Stimulated activated CD4-positive, alpha-beta T cell treated with anti-CD3 and anti-CD28 coated beads, TNF-alpha, amount 100 ng/mL, for 48 hours (primary cell): ENCODE measurements around the gene NCKAP1.

Experiments used
- DNase-seq, 3 donors: peaks; one replicate each; pipeline ENCODE4 v3.0.0-alpha.2; 2020; ENCODE audit warnings: low read depth in 3 of 3

NCKAP1 gene

DNA sequence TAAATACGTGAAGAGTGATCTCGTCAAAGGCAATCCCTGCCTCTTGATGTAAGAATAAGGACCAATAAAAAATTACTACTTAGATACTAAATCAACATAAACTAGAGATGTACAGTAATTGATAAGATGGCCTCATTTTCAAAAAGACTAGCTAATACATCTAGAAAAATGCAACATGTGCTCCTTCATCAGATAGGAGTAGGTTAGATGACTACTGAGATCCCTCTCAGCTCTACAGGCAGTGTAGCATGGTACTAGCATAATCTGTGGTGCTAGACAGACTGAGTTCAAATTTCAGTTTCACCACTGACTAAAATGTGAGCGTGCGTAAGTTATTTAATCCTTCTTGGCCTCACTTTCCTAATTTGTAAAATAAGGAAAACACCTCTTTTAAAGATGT is 89.2 kb downstream of the NCKAP1 start:
- DNase-seq = no peak

DNA sequence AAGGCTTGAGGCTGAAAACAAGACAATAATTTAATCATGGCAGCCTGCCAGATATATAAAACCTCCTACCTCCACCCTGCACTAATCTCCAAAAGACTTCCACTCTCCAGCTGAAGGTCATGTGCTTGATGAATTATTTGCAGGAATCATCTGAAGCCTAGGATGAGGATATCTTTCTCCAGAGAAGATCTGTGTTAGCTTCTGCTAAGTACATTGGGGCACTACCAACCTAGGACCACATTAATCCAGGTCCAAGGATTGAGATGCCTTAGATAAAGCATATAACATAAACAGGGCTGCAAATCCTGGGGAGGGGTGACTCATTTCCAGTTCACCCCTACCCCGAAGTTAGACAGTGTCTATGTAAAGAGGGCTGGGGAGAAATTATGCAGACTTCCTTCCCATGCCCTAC is 91.3 kb downstream of the NCKAP1 start:
- DNase-seq = no peak

DNA sequence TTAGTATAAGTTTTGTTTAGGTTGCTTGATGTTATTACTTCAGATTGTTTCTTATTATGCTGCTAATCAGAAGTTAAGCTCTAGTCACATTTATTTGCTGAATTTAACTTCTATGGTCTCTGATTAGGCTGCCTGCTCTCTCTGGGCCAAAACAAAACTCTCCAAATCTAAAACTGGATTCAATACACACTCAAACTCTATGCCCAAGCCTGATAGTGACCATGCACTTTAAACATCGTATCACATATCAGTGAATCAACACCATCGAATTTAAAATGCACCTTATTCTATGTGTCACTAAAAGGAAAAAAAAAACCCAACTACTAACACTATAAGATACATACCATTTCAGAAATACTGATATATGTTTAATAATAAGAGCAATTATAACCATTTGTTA is 94.9 kb downstream of the NCKAP1 start:
- no peak for DNase-seq

DNA sequence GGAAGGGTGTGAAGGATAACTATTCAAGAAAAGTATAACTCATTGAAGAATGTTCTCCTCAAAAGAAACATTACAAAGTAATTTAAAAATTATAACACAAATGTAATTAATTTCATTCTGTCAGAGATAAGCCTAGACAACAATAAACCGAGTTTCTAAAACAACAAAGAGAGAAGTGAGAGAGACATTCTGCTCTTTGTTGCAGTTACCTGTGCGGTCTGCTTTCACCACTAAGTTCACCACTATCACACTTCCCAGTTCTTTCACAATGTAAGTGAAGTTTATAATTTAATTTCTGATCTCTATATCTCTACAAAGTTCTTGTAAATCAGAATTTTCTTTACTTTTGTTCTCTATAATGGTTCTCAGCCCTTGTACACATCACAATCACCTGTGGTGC is 95.5 kb downstream of the NCKAP1 start:
- DNase-seq = no peak

DNA sequence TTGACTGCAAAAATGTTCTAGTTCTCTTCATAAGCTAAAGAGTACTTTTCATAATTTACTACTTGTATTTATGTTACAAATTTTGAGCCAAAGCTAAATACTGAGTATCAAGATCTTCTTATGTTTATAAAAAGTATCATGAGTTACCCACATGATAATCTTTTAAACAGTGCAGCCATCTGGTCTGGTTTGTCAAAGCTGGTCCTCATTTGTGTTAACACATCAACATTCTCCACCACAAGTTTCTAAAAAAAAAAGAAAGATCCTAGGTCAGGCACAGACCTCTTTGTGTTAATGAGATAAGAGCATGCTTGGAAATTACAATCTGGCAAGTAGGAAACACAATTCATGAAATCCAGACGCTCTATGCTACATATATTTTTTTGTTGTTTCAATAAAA is 96.3 kb downstream of the NCKAP1 start:
- no peak for DNase-seq

DNA sequence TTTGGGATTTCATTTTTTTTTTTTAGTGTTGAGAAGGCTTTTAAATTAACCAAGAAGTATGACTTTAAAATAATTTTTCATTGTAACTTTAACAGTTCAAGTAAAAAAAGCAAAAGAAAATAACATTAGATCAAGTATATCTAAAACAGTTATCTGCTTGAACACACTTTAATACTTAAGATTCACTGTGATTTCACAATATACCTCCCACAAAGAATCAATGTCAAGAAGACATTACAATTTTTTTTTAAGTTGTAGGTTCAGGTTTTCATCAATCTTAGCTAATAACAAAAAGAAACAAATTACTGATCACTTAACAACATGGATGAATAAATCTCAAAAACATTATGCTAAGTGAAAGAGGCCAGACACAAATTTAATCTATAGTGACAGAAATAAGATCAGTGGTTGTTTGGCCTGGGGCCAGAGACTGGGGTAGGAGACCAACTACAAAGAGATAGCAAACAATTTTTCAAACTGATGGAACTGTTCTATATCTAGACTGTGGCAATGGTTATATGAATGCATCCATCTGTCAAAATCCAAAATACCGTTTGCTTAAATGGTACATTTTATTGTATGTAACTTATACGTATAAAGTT is 97.0 kb downstream of the NCKAP1 start:
- no peak for DNase-seq

DNA sequence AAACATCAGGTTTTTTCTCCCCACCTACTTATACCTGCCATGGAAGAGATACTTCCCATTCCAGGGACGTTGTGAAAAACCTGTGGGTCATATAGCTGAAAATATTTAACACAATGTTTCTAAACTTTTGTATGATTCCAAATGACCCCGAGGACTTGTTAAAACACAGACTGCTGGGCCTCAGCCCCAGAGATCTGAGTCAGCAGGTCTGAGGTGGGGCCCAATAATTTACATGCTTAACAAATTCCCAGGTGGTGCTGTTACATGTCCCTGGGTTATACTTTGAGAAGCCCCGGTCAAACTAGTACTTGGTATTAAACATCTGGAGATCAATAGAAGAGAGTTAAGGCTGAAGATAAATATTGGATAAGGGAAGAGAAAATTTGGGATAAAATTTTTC is 100.4 kb downstream of the NCKAP1 start:
- no peak for DNase-seq

DNA sequence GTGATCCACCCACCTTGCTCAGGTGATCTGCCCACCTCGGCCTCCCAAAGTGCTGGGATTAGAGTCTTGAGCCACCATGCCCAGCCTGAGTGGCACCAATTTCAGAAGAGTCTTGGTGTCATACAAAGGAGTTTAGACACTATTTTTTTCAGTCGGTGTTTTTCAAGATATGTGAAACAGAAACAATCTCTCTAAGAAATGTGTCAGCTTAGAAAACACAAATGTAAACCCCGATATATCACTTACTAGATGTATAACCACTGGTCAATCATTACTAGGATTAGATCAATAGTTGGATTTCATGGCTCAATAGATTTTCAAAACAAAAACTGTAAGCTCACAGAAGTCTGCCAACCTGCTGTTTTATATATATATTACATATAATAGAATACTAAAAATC is 104.6 kb downstream of the NCKAP1 start:
- no peak for DNase-seq

DNA sequence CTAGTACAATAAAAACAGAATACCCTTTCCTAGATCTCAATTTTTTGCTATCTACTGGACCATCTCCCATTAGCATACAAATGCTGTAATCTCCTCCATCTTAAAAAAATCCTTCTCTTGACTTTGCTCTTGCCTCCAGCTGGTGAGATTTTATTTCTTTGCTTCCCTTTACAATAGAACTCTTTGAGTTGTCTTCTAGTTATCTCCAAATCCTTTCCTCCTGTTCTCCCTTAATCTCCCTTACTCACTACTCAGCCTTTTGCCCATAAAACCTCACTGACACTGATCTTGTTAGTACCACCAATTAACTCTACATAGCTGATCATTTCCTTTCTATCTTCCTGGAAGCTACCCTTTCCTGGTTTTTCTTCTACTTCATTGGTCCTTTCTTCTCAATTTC is 108.3 kb downstream of the NCKAP1 start:
- DNase-seq = no peak

DNA sequence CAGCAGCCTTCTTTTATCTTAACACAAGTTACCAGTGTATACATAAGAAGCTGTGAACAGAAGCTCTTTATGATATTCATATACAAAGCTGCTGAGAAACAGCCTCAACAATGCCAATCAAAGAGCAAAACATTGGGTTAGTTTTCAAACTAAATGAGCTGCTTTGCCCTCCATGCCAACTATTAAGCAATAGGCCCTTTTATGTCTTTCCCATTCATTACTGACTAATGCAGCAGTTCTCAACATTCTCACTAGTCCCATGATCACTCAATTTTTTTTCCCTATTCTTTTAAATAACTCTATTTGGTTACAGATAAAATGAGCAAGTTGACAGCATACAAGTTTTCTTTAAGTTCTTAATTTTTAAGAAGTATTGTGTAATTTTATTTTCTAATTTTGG is 114.0 kb downstream of the NCKAP1 start:
- no peak for DNase-seq

DNA sequence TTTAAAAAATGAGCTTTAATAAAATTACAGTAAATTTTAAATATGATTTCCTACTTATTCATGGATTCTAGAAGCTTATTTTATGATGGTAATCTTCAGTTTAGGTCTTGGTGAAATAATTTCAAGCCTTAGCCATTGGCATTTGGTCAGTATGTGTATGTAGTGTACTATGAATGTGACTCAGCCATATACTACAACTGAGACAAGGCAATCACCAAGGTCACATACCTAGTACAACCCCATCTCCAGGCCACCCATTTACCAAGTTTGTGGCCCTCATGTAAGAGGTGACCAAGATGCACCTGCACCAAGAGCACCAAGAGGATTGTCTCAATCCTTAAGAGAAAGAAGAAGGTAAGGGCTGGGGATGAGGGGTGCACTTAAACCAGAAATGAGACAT is 117.0 kb downstream of the NCKAP1 start:
- no peak for DNase-seq

DNA sequence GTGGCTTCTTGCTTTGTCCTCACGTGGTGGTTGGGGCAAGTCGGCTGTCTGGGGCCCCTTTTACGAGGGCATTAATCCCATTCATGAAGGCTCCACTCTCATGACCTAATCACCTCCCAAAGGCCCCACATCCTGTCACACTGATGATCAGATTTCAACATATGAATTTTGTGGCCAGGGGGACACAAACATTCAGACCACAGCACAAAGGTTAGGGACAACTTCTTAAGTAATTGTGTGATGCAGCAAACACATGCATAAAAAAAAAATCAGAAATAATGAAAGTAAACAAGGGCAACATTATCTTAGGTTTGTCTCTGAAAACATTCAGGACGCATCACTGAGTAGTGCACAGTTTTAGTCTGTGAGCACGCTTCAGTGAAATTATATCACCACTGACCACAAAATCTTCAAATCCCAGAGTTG is 117.6 kb downstream of the NCKAP1 start:
- DNase-seq = no peak

DNA sequence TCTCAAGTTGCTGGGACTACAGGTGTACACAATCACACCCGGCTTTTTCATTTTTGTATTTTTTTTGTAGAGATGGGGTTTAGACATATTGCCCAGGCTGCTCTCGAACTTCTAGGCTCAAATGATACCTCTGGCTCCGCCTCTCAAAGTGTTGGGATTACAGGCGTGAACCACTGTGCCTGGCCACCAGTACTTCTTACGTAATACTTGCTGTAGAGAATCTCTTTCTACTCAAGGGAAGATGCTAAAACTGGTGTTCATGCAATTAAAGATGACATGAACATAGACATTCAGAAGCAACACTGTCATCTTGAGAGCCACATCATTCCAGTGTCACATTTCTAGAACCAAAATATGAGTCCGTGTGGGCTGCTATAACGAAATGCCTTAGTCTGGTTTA is 118.2 kb downstream of the NCKAP1 start:
- DNase-seq = no peak

DNA sequence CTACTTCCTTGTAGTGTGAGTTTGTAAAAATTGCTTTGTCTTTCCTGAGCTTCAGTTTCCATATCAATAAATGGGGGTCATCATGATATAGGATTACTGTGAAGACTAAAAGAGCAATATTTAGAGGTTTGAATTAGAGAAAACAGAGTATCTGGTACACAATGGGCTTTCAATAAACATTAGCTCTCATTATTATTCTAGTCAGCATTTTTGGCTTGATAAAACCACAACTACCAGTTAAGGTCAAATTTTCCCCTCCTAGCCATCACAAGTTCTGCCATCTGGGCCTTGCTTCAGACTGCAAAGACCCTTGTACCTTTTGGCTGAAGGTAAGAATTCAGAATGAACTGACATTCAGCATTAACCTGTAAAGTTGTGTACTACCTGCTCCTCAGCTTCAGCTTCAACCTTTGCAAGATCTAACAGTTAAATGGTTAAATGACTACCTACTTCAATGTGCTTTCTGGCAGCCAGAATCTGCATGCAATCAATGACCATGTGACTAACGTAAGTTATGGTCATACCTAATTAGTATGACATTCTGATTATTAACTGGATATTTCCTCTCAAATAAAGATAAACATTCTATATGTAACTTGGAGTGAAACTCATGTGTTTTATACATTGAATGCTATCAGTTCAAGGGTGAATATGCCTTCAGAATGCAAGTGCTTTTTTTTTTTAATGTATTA is 119.2 kb downstream of the NCKAP1 start:
- no peak for DNase-seq

DNA sequence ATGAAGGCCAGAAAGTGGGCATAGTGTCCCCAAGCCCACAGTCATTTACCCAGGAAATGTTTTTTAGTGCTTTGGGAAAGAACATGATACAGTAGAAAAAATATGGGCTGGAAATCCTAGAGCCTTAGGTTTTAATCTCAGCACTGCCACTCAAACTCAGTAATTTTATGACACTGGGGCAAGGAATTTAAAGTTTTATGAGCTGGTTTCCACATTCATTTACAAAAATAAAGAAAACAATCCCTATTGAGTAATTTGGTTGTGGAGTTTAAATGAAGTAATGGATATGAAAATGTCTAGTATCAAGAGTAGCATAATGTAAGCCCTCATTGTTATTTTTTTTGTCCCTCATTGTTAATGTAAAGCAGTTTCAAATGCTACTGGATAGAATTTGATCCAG is 120.3 kb downstream of the NCKAP1 start:
- no peak for DNase-seq

DNA sequence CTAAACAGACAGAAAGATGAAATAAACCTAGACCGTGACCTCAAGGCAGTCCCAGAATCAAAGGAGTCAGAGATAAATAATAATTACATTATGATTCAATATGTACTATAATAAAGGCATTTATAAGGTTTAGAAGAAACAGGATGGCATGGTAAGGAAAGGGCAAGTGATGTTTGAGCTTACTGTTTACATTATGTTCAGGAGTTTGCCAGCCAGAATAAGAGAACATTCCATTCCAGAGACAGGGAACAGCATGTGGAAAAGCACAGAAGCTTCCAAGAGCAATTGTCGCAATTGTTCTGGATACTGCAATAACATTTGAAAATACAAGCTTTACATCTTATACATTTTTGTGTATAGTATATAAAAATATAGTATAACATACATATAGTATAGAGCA is 121.8 kb downstream of the NCKAP1 start:
- DNase-seq = no peak

DNA sequence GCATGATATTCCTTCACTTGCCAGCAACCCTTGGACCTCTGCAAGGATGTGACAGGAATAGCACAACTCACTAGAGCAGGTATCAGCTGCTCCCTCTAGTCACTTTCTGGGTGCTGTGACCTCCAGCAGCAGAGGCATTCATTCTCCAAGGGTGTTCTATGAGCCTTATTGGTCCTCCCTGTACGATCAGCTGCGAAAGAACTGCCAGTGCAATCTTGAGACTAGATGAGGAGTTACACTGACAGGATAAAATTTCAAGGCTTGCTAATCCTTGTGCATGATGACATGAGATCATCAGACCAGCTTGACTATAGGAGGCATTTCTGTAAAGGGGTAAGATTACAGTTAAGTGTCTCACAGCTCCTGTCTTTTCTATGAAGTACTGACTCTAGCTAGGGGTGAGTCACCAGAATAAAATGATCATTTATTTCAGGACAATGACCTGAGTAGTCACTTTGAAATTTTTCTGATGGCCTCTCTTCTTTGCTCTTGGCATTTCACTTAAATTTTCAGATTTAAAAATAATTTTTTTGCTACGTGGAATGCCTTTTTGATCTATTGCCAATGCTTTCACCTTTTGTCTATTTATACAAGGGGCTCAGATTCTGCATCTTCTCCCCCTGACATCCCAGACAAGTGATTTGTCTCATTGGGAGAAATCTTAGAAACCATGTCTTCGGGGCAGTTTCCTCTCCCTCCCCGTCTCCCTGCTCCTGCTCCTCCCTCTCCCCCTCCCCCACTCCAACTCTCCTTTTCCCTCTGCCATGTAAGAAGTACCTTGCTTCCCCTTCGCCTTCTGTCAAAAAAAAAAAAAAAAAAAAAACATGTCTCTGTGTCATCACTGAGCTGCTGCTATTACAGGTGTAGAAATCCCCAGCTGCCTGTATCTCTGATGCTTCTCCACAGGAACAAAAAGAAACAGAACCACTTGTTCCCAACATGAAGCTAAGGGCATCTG is 122.6 kb downstream of the NCKAP1 start:
- no peak for DNase-seq

DNA sequence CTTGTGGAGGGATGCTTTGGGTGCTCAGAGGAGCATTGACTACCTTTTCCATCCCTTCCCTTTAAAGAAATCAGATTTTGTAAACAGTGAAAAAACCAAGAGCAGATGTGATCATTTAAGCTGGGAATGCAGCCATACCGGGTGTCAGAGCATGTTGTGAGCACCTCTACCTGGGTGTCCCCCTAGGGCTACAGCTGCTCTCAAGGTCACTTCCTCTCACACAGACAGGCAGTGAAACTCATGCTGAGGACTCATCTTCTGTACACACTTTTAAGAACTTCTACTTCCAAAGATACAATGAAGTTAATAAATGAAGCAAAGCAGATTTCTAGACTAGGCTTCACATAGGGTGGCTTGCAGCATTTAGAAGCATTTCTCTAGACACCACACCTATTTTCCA is 123.4 kb downstream of the NCKAP1 start:
- no peak for DNase-seq

DNA sequence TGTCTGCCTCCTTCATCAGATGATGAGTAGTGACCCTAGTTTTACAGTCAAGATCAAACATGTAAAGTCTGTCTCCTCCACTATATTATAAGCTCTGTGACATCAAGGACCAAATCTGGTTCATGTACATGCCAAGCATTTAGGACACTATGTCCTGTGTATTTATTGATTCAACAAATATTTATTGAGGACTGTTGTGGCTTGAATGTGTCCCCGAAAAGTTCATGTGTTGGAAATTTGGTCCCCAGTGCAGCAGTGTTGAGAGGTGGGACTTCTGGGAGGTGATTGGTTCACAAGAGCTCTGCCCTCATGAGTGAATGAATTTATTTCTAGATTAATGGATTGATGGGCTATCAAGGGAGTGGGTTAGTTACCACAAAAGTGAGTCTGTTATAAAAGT is 125.2 kb downstream of the NCKAP1 start:
- no peak for DNase-seq

DNA sequence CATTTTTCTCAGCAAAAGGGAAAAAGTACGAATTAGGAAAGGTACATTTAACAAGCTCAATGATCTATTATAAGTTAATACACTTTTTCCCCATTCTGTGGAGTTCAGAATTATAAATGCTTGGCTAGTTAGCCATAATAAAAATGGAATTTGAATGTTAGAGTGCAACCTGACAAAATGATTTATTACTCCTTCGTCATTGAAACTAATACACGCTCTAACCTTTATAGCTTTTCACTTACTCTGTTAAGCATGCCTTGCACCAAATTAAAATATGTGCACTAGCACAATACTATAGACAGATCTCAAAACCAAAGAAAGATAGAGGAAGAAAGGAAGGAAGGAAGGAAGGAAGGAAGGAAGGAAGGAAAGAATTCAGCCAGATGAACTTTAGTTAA is 125.7 kb downstream of the NCKAP1 start:
- DNase-seq = no peak

DNA sequence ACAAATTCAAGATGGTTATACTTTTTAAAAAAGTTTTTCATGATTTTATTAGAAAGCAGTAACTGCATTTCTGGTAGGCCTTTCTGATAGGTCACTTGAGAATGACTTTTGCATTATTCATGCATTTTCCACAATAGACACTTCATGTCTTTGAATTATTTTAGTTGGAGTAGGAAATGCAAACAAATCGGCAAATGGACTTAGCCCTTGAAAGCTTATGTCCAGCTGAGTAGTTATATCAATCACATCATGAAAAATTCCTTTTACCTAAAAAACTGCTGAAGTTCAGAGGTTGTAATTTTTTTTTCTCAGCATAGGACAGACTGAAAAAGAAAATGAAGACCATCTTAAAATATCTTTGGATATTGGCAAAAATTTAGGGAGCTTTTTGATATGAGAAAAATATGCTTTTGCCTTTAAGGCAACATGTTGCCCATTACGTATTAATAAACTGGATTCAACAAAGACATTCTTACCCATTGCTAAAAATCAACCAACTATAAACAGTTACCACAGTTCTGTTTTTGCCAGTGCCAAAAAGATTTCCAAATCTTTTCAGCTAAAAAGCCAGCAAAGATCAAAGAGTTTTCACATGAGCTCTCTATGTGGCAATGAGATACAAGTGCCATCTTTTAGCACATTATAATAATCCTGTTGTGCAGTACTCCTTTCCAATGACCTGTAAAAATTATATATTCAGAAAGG is 126.3 kb downstream of the NCKAP1 start:
- DNase-seq = no peak

DNA sequence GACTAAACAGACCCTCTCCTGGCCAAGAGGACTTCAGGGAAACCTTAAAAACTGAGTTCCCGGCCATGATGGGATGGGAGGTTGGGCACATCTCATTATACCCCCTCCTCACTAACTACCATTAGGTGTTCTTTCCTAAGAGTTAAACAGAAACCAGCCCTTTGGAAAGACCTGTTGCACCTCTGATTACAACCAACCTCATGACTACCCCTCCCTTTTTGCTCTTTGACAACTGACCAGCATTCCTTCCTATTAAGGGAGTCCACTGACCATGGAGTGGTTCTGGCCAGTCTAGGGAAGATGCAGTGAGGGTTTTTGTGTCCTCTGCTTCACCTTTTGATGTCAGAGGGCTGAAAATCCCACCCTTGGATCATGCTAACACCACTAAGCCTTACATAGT is 127.3 kb downstream of the NCKAP1 start:
- no peak for DNase-seq
